HepG2 (cell line): ENCODE results near the gene CHKB. TPM values are rescaled to one million over a fixed set of nuclear protein-coding genes. Genes with fewer than 3 reads are reported as not detected.

ENCODE experiments used
- AGO2 ChIP-seq: fragments of 200-400 bp; formaldehyde crosslinking; optimal IDR thresholded peaks from 2 replicates; pipeline ENCODE3; 2017; ENCODE audit warnings: mild to moderate bottlenecking, low read depth, low read length, moderate library complexity
- GATAD2A ChIP-seq: IDR thresholded peaks from 2 replicates; pipeline ENCODE4 v1.6.1; 2016
- KAT7 ChIP-seq: IDR thresholded peaks from 2 replicates; pipeline ENCODE4 v1.6.1; 2018; ENCODE audit warnings: borderline replicate concordance, missing compliant biosample characterization
- KDM4B ChIP-seq: sonication (generic); formaldehyde crosslinking; IDR thresholded peaks from 2 replicates; pipeline ENCODE4 v1.4.0; 2020; ENCODE audit warnings: missing genetic modification reagents
- MIER2 ChIP-seq: IDR thresholded peaks from 2 replicates; pipeline ENCODE4 v1.6.1; 2016; ENCODE audit warnings: missing biosample characterization, missing genetic modification reagents
- SAP130 ChIP-seq: IDR thresholded peaks from 2 replicates; pipeline ENCODE4 v1.6.1; 2016; ENCODE audit warnings: low read depth
- TMF1 ChIP-seq: sonication (generic); formaldehyde crosslinking; IDR thresholded peaks from 2 replicates; pipeline ENCODE4 v1.8.1; 2022; ENCODE audit warnings: low read depth, missing genetic modification reagents
- ZNF180 ChIP-seq: sonication (generic); formaldehyde crosslinking; IDR thresholded peaks from 2 replicates; pipeline ENCODE4 v1.4.0; 2020; ENCODE audit warnings: low read depth, missing genetic modification reagents, borderline replicate concordance
- ZNF225 ChIP-seq: sonication (generic); formaldehyde crosslinking; IDR thresholded peaks from 2 replicates; pipeline ENCODE4 v1.4.0; 2020; ENCODE audit warnings: mild to moderate bottlenecking, missing genetic modification reagents
- ZNF234 ChIP-seq: sonication (generic); formaldehyde crosslinking; conservative IDR thresholded peaks from 2 replicates; pipeline ENCODE4 v1.5.1; 2020; ENCODE audit warnings: mild to moderate bottlenecking, missing genetic modification reagents
- ZNF337 ChIP-seq: sonication (generic); formaldehyde crosslinking; IDR thresholded peaks from 2 replicates; pipeline ENCODE4 v1.5.1; 2020; ENCODE audit warnings: missing genetic modification reagents, low read depth, mild to moderate bottlenecking, borderline replicate concordance
- polyA plus RNA-seq, 8 experiments: library from polyadenylated mRNA; depleted of rRNA in 3 of 8; stranded (reverse) in 7 of 8; unstranded in 1 of 8; fragments of >200 nt; fragmentation: Illumina TruSeq in 4 of 8; extraction: Trizol in 4 of 8; gene quantifications; 2 replicates each; pipeline versions ENCODE4 v1.2.1 to v1.2.3, GENCODE V29; 2011 to 2016; ENCODE audit warnings: low read depth in 4 of 8, missing spikeins in 1 of 8, mixed read lengths in 1 of 8; ENCODE audit not compliant: insufficient read depth in 1 of 8
- total RNA-seq, 5 experiments: library from RNA; depleted of rRNA; stranded (reverse); fragments of >200 nt; fragmentation: Illumina TruSeq; extraction: Trizol; gene quantifications; 2 replicates each; pipeline ENCODE4 v1.2.3, GENCODE V29; 2016; ENCODE audit warnings: low read depth in 1 of 5
- TF ChIP-seq, protein P1 (sequence below): sonication (generic); formaldehyde crosslinking; IDR thresholded peaks from 2 replicates; pipeline ENCODE4 v1.5.0; 2020; ENCODE audit warnings: missing genetic modification reagents
- TF ChIP-seq, protein P2 (sequence below): sonication (generic); formaldehyde crosslinking; IDR thresholded peaks from 2 replicates; pipeline ENCODE4 v1.4.0; 2020; ENCODE audit warnings: missing genetic modification reagents
- TF ChIP-seq, protein P3 (sequence below): IDR thresholded peaks from 2 replicates; pipeline ENCODE4 v1.6.1; 2016; ENCODE audit warnings: missing biosample characterization, missing genetic modification reagents, low read depth
- TF ChIP-seq, protein P4 (sequence below): sonication (generic); formaldehyde crosslinking; IDR thresholded peaks from 2 replicates; pipeline ENCODE4 v1.9.0; 2021; ENCODE audit warnings: missing genetic modification reagents, borderline replicate concordance
- TF ChIP-seq, protein P5 (sequence below): sonication (generic); formaldehyde crosslinking; IDR thresholded peaks from 2 replicates; pipeline ENCODE4 v1.5.0; 2020; ENCODE audit warnings: missing genetic modification reagents
- TF ChIP-seq, protein P6 (sequence below): sonication (generic); formaldehyde crosslinking; IDR thresholded peaks from 2 replicates; pipeline ENCODE4 v1.8.1; 2023; ENCODE audit warnings: mild to moderate bottlenecking, missing genetic modification reagents, borderline replicate concordance

Gene CHKB
- total and polyA plus RNA-seq, 2 of the 13 experiments (the other 11 are each of a cell fraction or from before 2014, with no cell fraction given) = 24.5 to 42.7 TPM

DNA sequence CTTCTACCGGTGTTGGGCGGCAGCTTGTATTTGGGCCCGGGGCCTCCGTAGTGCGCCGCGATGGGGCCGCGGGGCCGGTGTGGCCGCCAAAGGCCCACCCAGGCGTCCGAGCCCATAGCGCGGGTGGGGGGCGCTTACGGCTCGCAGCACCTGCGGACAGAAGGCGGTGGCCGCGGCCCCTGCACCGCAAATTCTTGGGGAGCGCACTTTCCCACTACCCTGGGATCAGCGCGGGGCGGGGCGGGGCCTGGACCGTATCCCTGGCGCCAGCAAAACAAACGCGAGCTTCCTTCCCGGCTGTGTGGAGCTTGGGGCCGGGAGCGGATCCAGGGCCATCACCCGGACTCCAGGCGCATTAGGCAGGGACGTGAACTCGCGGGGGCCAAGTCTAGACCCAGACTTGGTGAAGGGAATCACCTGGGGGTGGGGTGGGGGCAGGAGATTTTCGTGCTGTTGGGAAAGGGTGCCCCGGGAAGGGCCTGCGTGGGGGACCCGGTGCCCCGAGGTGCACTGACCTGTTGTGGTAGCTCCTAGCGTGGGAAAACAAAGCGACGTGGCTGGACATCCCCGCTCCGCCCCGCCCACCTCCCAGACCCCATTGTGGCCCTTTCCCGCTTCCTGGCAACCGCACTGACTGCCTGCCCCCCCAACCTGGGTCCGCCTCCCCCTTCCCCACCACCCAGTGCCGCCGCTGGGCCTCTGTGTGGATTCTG, 50.5 kb downstream of the CHKB start (continued):
- TF ChIP-seq KDM4B (CRISPR knock-in tag) (no peak), ZNF225 (CRISPR knock-in tag) (no peak), SAP130 (peak; percentile 23; the same call in 1 of the 2 replicates), KAT7 (CRISPR knock-in tag) (no peak), ZNF337 (peak; percentile 45; the same call in 1 of the 2 replicates), ZNF180 (CRISPR knock-in tag) (no peak), MIER2 (CRISPR knock-in tag) (no peak), AGO2 (peak; percentile 67), GATAD2A (no peak), ZNF234 (CRISPR knock-in tag) (no peak), TMF1 (CRISPR knock-in tag) (no peak)
- TF ChIP-seq, protein P1, sequence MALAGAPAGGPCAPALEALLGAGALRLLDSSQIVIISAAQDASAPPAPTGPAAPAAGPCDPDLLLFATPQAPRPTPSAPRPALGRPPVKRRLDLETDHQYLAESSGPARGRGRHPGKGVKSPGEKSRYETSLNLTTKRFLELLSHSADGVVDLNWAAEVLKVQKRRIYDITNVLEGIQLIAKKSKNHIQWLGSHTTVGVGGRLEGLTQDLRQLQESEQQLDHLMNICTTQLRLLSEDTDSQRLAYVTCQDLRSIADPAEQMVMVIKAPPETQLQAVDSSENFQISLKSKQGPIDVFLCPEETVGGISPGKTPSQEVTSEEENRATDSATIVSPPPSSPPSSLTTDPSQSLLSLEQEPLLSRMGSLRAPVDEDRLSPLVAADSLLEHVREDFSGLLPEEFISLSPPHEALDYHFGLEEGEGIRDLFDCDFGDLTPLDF (CRISPR knock-in tag) = no peak
- TF ChIP-seq, protein P2, sequence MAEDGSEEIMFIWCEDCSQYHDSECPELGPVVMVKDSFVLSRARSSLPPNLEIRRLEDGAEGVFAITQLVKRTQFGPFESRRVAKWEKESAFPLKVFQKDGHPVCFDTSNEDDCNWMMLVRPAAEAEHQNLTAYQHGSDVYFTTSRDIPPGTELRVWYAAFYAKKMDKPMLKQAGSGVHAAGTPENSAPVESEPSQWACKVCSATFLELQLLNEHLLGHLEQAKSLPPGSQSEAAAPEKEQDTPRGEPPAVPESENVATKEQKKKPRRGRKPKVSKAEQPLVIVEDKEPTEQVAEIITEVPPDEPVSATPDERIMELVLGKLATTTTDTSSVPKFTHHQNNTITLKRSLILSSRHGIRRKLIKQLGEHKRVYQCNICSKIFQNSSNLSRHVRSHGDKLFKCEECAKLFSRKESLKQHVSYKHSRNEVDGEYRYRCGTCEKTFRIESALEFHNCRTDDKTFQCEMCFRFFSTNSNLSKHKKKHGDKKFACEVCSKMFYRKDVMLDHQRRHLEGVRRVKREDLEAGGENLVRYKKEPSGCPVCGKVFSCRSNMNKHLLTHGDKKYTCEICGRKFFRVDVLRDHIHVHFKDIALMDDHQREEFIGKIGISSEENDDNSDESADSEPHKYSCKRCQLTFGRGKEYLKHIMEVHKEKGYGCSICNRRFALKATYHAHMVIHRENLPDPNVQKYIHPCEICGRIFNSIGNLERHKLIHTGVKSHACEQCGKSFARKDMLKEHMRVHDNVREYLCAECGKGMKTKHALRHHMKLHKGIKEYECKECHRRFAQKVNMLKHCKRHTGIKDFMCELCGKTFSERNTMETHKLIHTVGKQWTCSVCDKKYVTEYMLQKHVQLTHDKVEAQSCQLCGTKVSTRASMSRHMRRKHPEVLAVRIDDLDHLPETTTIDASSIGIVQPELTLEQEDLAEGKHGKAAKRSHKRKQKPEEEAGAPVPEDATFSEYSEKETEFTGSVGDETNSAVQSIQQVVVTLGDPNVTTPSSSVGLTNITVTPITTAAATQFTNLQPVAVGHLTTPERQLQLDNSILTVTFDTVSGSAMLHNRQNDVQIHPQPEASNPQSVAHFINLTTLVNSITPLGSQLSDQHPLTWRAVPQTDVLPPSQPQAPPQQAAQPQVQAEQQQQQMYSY (CRISPR knock-in tag) = 0 out of 2 replicates have a peak, but pooled peaks have one; percentile 39
- TF ChIP-seq, protein P3, sequence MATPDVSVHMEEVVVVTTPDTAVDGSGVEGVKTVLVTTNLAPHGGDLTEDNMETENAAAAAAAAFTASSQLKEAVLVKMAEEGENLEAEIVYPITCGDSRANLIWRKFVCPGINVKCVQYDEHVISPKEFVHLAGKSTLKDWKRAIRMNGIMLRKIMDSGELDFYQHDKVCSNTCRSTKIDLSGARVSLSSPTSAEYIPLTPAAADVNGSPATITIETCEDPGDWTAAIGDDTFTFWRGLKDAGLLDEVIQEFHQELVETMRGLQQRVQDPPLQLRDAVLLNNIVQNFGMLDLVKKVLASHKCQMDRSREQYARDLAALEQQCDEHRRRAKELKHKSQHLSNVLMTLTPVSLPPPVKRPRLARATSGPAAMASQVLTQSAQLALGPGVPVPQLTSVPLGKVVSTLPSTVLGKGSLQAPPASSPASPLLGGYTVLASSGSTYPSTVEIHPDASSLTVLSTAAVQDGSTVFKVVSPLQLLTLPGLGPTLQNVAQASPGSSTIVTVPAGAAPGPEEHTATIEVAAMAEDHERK (CRISPR knock-in tag) = no peak
- TF ChIP-seq, protein P4, sequence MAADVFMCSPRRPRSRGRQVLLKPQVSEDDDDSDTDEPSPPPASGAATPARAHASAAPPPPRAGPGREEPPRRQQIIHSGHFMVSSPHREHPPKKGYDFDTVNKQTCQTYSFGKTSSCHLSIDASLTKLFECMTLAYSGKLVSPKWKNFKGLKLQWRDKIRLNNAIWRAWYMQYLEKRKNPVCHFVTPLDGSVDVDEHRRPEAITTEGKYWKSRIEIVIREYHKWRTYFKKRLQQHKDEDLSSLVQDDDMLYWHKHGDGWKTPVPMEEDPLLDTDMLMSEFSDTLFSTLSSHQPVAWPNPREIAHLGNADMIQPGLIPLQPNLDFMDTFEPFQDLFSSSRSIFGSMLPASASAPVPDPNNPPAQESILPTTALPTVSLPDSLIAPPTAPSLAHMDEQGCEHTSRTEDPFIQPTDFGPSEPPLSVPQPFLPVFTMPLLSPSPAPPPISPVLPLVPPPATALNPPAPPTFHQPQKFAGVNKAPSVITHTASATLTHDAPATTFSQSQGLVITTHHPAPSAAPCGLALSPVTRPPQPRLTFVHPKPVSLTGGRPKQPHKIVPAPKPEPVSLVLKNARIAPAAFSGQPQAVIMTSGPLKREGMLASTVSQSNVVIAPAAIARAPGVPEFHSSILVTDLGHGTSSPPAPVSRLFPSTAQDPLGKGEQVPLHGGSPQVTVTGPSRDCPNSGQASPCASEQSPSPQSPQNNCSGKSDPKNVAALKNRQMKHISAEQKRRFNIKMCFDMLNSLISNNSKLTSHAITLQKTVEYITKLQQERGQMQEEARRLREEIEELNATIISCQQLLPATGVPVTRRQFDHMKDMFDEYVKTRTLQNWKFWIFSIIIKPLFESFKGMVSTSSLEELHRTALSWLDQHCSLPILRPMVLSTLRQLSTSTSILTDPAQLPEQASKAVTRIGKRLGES (CRISPR knock-in tag) = no peak
- TF ChIP-seq, protein P5, sequence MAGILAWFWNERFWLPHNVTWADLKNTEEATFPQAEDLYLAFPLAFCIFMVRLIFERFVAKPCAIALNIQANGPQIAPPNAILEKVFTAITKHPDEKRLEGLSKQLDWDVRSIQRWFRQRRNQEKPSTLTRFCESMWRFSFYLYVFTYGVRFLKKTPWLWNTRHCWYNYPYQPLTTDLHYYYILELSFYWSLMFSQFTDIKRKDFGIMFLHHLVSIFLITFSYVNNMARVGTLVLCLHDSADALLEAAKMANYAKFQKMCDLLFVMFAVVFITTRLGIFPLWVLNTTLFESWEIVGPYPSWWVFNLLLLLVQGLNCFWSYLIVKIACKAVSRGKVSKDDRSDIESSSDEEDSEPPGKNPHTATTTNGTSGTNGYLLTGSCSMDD (CRISPR knock-in tag) = no peak
- TF ChIP-seq, protein P6, sequence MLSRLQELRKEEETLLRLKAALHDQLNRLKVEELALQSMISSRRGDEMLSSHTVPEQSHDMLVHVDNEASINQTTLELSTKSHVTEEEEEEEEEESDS (CRISPR knock-in tag) = no peak
